SK-N-SH (cell line): ENCODE measurements around the gene PDE6A. TPM values are rescaled to one million over a fixed set of nuclear protein-coding genes. Genes with fewer than 3 reads are reported as not detected.

ENCODE experiments used
- CTCF ChIA-PET: fragments of 300-600, 350-600 bp; formaldehyde crosslinking; extraction: SDS; loops from one replicate; lab custom pipeline; 2021; lab: Yijun Ruan, JAX
- POLR2A ChIA-PET: fragments of 350-600 bp; sonication (Branson Sonifier 250); formaldehyde crosslinking; extraction: SDS; loops from one replicate; lab custom pipeline; 2020; ENCODE audit warnings: antibody characterized with exemption, inconsistent platforms; lab: Yijun Ruan, JAX
- DNase-seq: peaks from one replicate; pipeline ENCODE4 v3.0.0; 2012
- H2AFZ ChIP-seq: fragments of 200-600 bp; sonication (generic); 2 replicates; pipeline ENCODE4 v1.8.1; 2016; ENCODE audit warnings: antibody characterized with exemption, mild to moderate bottlenecking, low read depth
- H3F3A ChIP-seq: fragments of 200-600 bp; sonication (generic); replicated peaks from 2 replicates; pipeline ENCODE3; 2016; ENCODE audit warnings: antibody characterized with exemption, mild to moderate bottlenecking; ENCODE audit not compliant: insufficient read depth
- H3K27ac ChIP-seq, 2 experiments: fragments of 200-500 bp in 1 of 2; fragments of 200-600 bp in 1 of 2; sonication (Bioruptor generic) in 1 of 2; sonication (generic), shearing (Covaris generic) in 1 of 2; 2 replicates each; pipeline versions ENCODE4 v1.5.1 to v1.6.1; 2014 to 2016; ENCODE audit warnings: low read depth in 2 of 2, inconsistent platforms in 1 of 2, low read length in 1 of 2, mild to moderate bottlenecking in 1 of 2, mixed read lengths in 1 of 2
- H3K27me3 ChIP-seq: fragments of 200-600 bp; sonication (generic), shearing (Covaris generic); 2 replicates; pipeline ENCODE4 v1.6.1; 2016; ENCODE audit warnings: mixed run types; ENCODE audit not compliant: insufficient read depth
- H3K36me3 ChIP-seq, 2 experiments: fragments of 200-500 bp in 1 of 2; fragments of 200-600 bp in 1 of 2; sonication (Bioruptor generic) in 1 of 2; sonication (generic) in 1 of 2; replicated peaks in 1 of 2; 2 replicates each; pipeline versions ENCODE3 to v1.5.1; 2014 to 2016; ENCODE audit warnings: low read length in 1 of 2, mild to moderate bottlenecking in 1 of 2; ENCODE audit not compliant: insufficient read depth in 2 of 2, control insufficient read depth in 1 of 2
- H3K4me1 ChIP-seq, 2 experiments: fragments of 200-500 bp in 1 of 2; fragments of 200-600 bp in 1 of 2; sonication (Bioruptor generic) in 1 of 2; sonication (generic), shearing (Covaris generic) in 1 of 2; 2 replicates each; pipeline versions ENCODE4 v1.5.1 to v1.6.1; 2014 to 2016; ENCODE audit warnings: low read depth in 1 of 2, low read length in 1 of 2, mixed run types in 1 of 2; ENCODE audit not compliant: insufficient read depth in 2 of 2, control insufficient read depth in 1 of 2
- H3K4me2 ChIP-seq: fragments of 200-600 bp; sonication (generic), shearing (Covaris generic); 2 replicates; pipeline ENCODE4 v1.6.1; 2017; ENCODE audit warnings: mixed run types
- H3K4me3 ChIP-seq, 2 experiments: fragments of 200-500 bp in 1 of 2; fragments of 200-600 bp in 1 of 2; sonication (Bioruptor generic) in 1 of 2; sonication (generic), shearing (Covaris generic) in 1 of 2; 2 replicates each; pipeline versions ENCODE4 v1.5.1 to v1.8.1; 2014 to 2016; ENCODE audit warnings: low read depth in 2 of 2, inconsistent platforms in 1 of 2, low read length in 1 of 2, mild to moderate bottlenecking in 1 of 2, mixed read lengths in 1 of 2, moderate library complexity in 1 of 2
- H3K79me2 ChIP-seq: fragments of 200-600 bp; sonication (generic); 2 replicates; pipeline ENCODE4 v1.8.1; 2017; ENCODE audit warnings: mild to moderate bottlenecking; ENCODE audit not compliant: insufficient read depth
- H3K9ac ChIP-seq: fragments of 200-600 bp; sonication (generic); 2 replicates; pipeline ENCODE4 v1.6.1; 2017; ENCODE audit warnings: mixed run types
- H3K9me2 ChIP-seq: fragments of 200-600 bp; sonication (generic); 2 replicates; pipeline ENCODE4 v1.6.1; 2017; ENCODE audit warnings: mixed run types
- H3K9me3 ChIP-seq: fragments of 200-600 bp; sonication (generic); 2 replicates; pipeline ENCODE4 v1.6.1; 2017; ENCODE audit warnings: mixed run types, mild to moderate bottlenecking, moderate library complexity
- H4K20me1 ChIP-seq: fragments of 200-600 bp; sonication (generic); 2 replicates; pipeline ENCODE4 v1.6.1; 2017; ENCODE audit warnings: mild to moderate bottlenecking, mixed run types; ENCODE audit not compliant: insufficient read depth
- EP300 ChIP-seq, 2 experiments: IDR thresholded peaks; 2 replicates each; pipeline versions ENCODE4 v1.4.0 to v1.6.1; 2012; ENCODE audit warnings: borderline replicate concordance in 1 of 2, low read depth in 1 of 2, low read length in 1 of 2
- EZH2phosphoT487 ChIP-seq: fragments of 200-600 bp; sonication (generic); IDR thresholded peaks from 2 replicates; pipeline ENCODE4 v1.6.1; 2017; ENCODE audit warnings: low read depth, mixed run types, mild to moderate bottlenecking, antibody characterized with exemption, moderate library complexity, borderline replicate concordance
- FOSL2 ChIP-seq: IDR thresholded peaks from 2 replicates; pipeline ENCODE4 v1.4.0; 2012; ENCODE audit warnings: low read depth, mild to moderate bottlenecking, moderate library complexity, borderline replicate concordance
- GABPA ChIP-seq: IDR thresholded peaks from 2 replicates; pipeline ENCODE4 v1.4.0; 2012; ENCODE audit warnings: low read depth, mild to moderate bottlenecking
- GATA2 ChIP-seq: sonication (generic); formaldehyde crosslinking; IDR thresholded peaks from 2 replicates; pipeline ENCODE4 v1.5.0; 2020; ENCODE audit warnings: mild to moderate bottlenecking, missing genetic modification reagents
- MXI1 ChIP-seq: IDR thresholded peaks from 2 replicates; pipeline ENCODE4 v1.6.1; 2012; ENCODE audit warnings: mild to moderate bottlenecking, low read depth, low read length, improper control_type of control experiment
- NFIC ChIP-seq: IDR thresholded peaks from 2 replicates; pipeline ENCODE4 v1.4.0; 2012; ENCODE audit warnings: borderline replicate concordance
- NRF1 ChIP-seq: IDR thresholded peaks from 2 replicates; pipeline ENCODE4 v1.6.1; 2012; ENCODE audit warnings: low read depth, mild to moderate bottlenecking, low read length
- RAD21 ChIP-seq: IDR thresholded peaks from 2 replicates; pipeline ENCODE4 v1.6.1; 2012; ENCODE audit warnings: mild to moderate bottlenecking, low read length
- RFX5 ChIP-seq: IDR thresholded peaks from 2 replicates; pipeline ENCODE4 v1.6.1; 2012; ENCODE audit warnings: mild to moderate bottlenecking, improper control_type of control experiment, low read length
- RXRA ChIP-seq: IDR thresholded peaks from 2 replicates; pipeline ENCODE4 v1.4.0; 2012; ENCODE audit warnings: low read depth, mild to moderate bottlenecking, borderline replicate concordance
- SMC3 ChIP-seq: IDR thresholded peaks from 2 replicates; pipeline ENCODE4 v1.6.1; 2012; ENCODE audit warnings: low read depth, low read length, improper control_type of control experiment
- TAF1 ChIP-seq: IDR thresholded peaks from 2 replicates; pipeline ENCODE4 v1.6.1; 2012; ENCODE audit warnings: low read depth, mild to moderate bottlenecking, low read length, moderate library complexity, borderline replicate concordance
- TCF12 ChIP-seq: IDR thresholded peaks from 2 replicates; pipeline ENCODE4 v1.4.0; 2012
- WGBS: methylation state at CpG from one replicate; pipeline ENCODE4 v1.1.6; 2017; ENCODE audit warnings: low lambda C conversion rate; 5-methylcytosine and 5-hydroxymethylcytosine counted together
- polyA plus RNA-seq, 3 experiments: library from polyadenylated mRNA; depleted of rRNA; stranded (reverse); fragments of >200 nt; gene quantifications; 2 replicates each; pipeline ENCODE4 v1.2.3, GENCODE V29; 2012
- TF ChIP-seq, protein P1 (sequence below): fragments of 150-350 bp; IDR thresholded peaks from 2 replicates; pipeline ENCODE4 v1.6.1; 2016; ENCODE audit warnings: mild to moderate bottlenecking, low read depth, low read length
- TF ChIP-seq, protein P2 (sequence below): IDR thresholded peaks from 2 replicates; pipeline ENCODE4 v1.6.1; 2012; ENCODE audit warnings: mild to moderate bottlenecking, low read depth, low read length, moderate library complexity

The PDE6A gene
- polyA plus RNA-seq, 1 of the 3 experiments (the other 2 are of a cell fraction) = 0.05 TPM

DNA sequence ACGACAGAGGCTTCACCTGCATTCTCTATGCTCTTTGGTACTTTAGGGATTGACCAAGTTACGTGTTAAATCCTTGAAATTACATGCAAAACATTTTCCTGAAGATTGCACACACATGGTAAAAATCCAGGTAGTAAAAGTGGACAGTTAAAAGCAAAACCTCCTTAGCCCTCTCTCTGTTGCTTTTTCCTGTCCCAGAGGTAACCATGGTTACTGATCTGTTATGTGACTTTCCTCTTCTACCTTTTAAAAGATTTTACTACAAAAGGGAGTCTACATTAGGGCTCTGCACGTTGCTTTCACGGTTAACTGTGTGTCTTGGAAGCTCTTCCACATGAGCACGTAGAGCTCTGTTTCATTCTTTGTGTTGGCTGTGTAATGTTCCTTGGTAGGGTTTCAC lies 117.5 kb downstream of the PDE6A start:
- Histone ChIP-seq H3K4me3 (no peak overlapping the region), H3K9ac (no peak overlapping the region), H3K27ac (no peak overlapping the region), H3K4me1 (no peaks in the 10 kb centered on the region; a peak in 1 of 4 replicates), H3K27me3 (no peaks in the 10 kb centered on the region), H3F3A (no peaks in the 10 kb centered on the region), H4K20me1 (no peaks in the 10 kb centered on the region), H3K9me3 (no peaks in the 10 kb centered on the region), H3K4me2 (no peak overlapping the region), H3K79me2 (no peaks in the 10 kb centered on the region), H2AFZ (no peak overlapping the region), H3K9me2 (no peaks in the 10 kb centered on the region), H3K36me3 (no peaks in the 10 kb centered on the region)
- DNase-seq = no peak
- 80% methylated on average over 5 of the region's 5 CpGs for WGBS
- POLR2A ChIA-PET = no interaction called here
- CTCF ChIA-PET = interaction anchor here (1.2 to 32.2 kb wide), 12 partner anchors 11 to 262 kb away, joined by 3 to 730 read pairs (median 10); no protein-coding TSS in a partner anchor
- TF ChIP-seq EP300 (IDR thresholded peaks at IDR 0.05; ENCODE audit: borderline replicate concordance in 1 of 2, low read depth in 1 of 2, low read length in 1 of 2) (no peak), GATA2 (no peak), FOSL2 (no peak), TCF12 (no peak), RAD21 (no peak), RXRA (no peak), MXI1 (no peak), SMC3 (no peak), GABPA (no peak), TAF1 (no peak), EZH2phosphoT487 (no peak), NRF1 (no peak), RFX5 (no peak), NFIC (no peak)
- TF ChIP-seq, protein P1, sequence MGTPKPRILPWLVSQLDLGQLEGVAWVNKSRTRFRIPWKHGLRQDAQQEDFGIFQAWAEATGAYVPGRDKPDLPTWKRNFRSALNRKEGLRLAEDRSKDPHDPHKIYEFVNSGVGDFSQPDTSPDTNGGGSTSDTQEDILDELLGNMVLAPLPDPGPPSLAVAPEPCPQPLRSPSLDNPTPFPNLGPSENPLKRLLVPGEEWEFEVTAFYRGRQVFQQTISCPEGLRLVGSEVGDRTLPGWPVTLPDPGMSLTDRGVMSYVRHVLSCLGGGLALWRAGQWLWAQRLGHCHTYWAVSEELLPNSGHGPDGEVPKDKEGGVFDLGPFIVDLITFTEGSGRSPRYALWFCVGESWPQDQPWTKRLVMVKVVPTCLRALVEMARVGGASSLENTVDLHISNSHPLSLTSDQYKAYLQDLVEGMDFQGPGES = no peak
- TF ChIP-seq, protein P2, sequence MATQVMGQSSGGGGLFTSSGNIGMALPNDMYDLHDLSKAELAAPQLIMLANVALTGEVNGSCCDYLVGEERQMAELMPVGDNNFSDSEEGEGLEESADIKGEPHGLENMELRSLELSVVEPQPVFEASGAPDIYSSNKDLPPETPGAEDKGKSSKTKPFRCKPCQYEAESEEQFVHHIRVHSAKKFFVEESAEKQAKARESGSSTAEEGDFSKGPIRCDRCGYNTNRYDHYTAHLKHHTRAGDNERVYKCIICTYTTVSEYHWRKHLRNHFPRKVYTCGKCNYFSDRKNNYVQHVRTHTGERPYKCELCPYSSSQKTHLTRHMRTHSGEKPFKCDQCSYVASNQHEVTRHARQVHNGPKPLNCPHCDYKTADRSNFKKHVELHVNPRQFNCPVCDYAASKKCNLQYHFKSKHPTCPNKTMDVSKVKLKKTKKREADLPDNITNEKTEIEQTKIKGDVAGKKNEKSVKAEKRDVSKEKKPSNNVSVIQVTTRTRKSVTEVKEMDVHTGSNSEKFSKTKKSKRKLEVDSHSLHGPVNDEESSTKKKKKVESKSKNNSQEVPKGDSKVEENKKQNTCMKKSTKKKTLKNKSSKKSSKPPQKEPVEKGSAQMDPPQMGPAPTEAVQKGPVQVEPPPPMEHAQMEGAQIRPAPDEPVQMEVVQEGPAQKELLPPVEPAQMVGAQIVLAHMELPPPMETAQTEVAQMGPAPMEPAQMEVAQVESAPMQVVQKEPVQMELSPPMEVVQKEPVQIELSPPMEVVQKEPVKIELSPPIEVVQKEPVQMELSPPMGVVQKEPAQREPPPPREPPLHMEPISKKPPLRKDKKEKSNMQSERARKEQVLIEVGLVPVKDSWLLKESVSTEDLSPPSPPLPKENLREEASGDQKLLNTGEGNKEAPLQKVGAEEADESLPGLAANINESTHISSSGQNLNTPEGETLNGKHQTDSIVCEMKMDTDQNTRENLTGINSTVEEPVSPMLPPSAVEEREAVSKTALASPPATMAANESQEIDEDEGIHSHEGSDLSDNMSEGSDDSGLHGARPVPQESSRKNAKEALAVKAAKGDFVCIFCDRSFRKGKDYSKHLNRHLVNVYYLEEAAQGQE = no peak
